Right atrium auricular region (tissue), 2 donors: ENCODE data around the gene TMEM126B. TPM values are rescaled to one million over a fixed set of nuclear protein-coding genes. Genes with fewer than 3 reads are reported as not detected.
A peak's percentile ranks its signal among the peaks of the same experiment; 100 is the strongest.

ENCODE experiments used
- DNase-seq: peaks from one replicate; pipeline ENCODE4 v3.0.0-alpha.2; 2019; ENCODE audit warnings: low spot score
- H3K27ac ChIP-seq, 2 donors: fragments of 200-600 bp; sonication (generic); 1 replicate in 1 of 2; 2 replicates in 1 of 2; pipeline ENCODE4 v1.5.1; 2016 to 2019
- H3K27me3 ChIP-seq, 2 donors: fragments of 200-600 bp; sonication (generic); one replicate each; pipeline versions ENCODE4 v1.5.1 to v1.6.0; 2017 to 2019
- H3K36me3 ChIP-seq: fragments of 200-600 bp; sonication (generic); one replicate; pipeline ENCODE4 v1.5.1; 2016
- H3K4me1 ChIP-seq, 2 donors: fragments of 200-600 bp; sonication (generic); one replicate each; pipeline versions ENCODE4 v1.5.1 to v1.6.0; 2017 to 2019
- H3K4me3 ChIP-seq, 2 donors: fragments of 200-600 bp; sonication (generic); 1 replicate in 1 of 2; 2 replicates in 1 of 2; pipeline ENCODE4 v1.5.1; 2017 to 2019; ENCODE audit warnings: mild to moderate bottlenecking in 1 of 2, moderate library complexity in 1 of 2
- H3K9me3 ChIP-seq, 2 donors: fragments of 200-600 bp; sonication (generic); one replicate each; pipeline ENCODE4 v1.5.1; 2019
- CTCF ChIP-seq, 2 donors: fragments of 200-600 bp; sonication (generic); IDR thresholded peaks; one replicate each; pipeline ENCODE4 v1.5.1; 2019; ENCODE audit warnings: antibody characterized with exemption in 2 of 2
- total RNA-seq, 2 donors: library from RNA; depleted of rRNA; stranded (reverse); fragments of >200 nt; gene quantifications; one replicate each; pipeline ENCODE4 v1.1.0, GENCODE V29; 2016

TMEM126B gene
- total RNA-seq, 2 donors from 2014 or later: 37.2 to 63.7 TPM

GRCh38 chr11:85634747-85635146 is 6.4 kb downstream of the TMEM126B start:
- no peak for TF ChIP-seq CTCF (IDR thresholded peaks at IDR 0.05)
- Histone ChIP-seq H3K4me1 (peaks cover 0 to 2% of the 10 kb centered on the region in 2 donors), H3K9me3 (no peaks in the 10 kb centered on the region), H3K36me3 (peaks cover 14% of the 10 kb centered on the region), H3K27me3 (no peaks in the 10 kb centered on the region), H3K27ac (no peak overlapping the region), H3K4me3 (no peak overlapping the region)
- DNase-seq: no peak

GRCh38 chr11:85643191-85643614 is 14.8 kb downstream of the TMEM126B start:
- no peak overlapping the region for H3K27ac ChIP-seq
- no peak for DNase-seq
- H3K27me3 ChIP-seq: no peaks in the 10 kb centered on the region
- peak overlapping the region in 1 of 2 donors; percentile 1 for H3K4me3 ChIP-seq
- no peaks in the 10 kb centered on the region for H3K9me3 ChIP-seq
- no peak for TF ChIP-seq CTCF (IDR thresholded peaks at IDR 0.05)
- H3K36me3 ChIP-seq: no peaks in the 10 kb centered on the region
- H3K4me1 ChIP-seq: peaks cover 0 to 11% of the 10 kb centered on the region in 2 donors

GRCh38 chr11:85647078-85647477 is 18.7 kb downstream of the TMEM126B start:
- TF ChIP-seq CTCF (IDR thresholded peaks at IDR 0.05): no peak
- DNase-seq: no peak
- Histone ChIP-seq H3K4me3 (peak overlapping the region; percentile 63 to 66), H3K27me3 (no peaks in the 10 kb centered on the region), H3K36me3 (no peaks in the 10 kb centered on the region), H3K27ac (peak overlapping the region; percentile 73 to 83), H3K4me1 (peaks cover 0 to 22% of the 10 kb centered on the region in 2 donors), H3K9me3 (no peaks in the 10 kb centered on the region)

- no peaks in the 10 kb centered on the region for H3K9me3 ChIP-seq
- H3K27me3 ChIP-seq: no peaks in the 10 kb centered on the region
- no peak for TF ChIP-seq CTCF (IDR thresholded peaks at IDR 0.05)
- peak; percentile 88 for DNase-seq
- H3K27ac ChIP-seq: peak within 1 kb of the TSS; percentile 73 to 83
- H3K4me3 ChIP-seq: peak within 1 kb of the TSS; percentile 63 to 66
- H3K36me3 ChIP-seq: no peaks in the 10 kb centered on the region
- H3K4me1 ChIP-seq: peaks cover 0 to 22% of the 10 kb centered on the region in 2 donors
Observed at GRCh38 chr11:85647604-85648299, 19.4 kb downstream of the TMEM126B start, which contains the start of gene TMEM126A. Gene TMEM126A (plus strand): TSS chr11:85647967. CDS start chr11:85650256, 2,289 bp downstream.

GRCh38 chr11:85651118-85651517 is 22.7 kb downstream of the TMEM126B start:
- TF ChIP-seq CTCF (IDR thresholded peaks at IDR 0.05): no peak
- H3K4me1 ChIP-seq: peaks cover 0 to 17% of the 10 kb centered on the region in 2 donors

More at GRCh38 chr11:85651118-85651517, 22.7 kb downstream of the TMEM126B start:
- H3K9me3 ChIP-seq: no peaks in the 10 kb centered on the region
- no peak overlapping the region for H3K4me3 ChIP-seq
- H3K36me3 ChIP-seq: peaks cover 16% of the 10 kb centered on the region
- no peak overlapping the region for H3K27ac ChIP-seq
- H3K27me3 ChIP-seq: no peaks in the 10 kb centered on the region
- no peak for DNase-seq
